Panc1 (cell line): ENCODE measurements around the gene RALGPS1. TPM values are rescaled to one million over a fixed set of nuclear protein-coding genes. Genes with fewer than 3 reads are reported as not detected.

Experiments used
- ATAC-seq: fragments of 200-7000 bp; cut with Tn5 transposase; 2 replicates; pipeline ENCODE4 v1.9.1; 2020; ENCODE audit warnings: mild to moderate bottlenecking, moderate library complexity
- BruUV-seq: library from RNA; stranded (reverse); fragments of 400-500 nt; replicated peaks from 2 replicates; lab custom pipeline; 2021; lab: Mats Ljungman, UMichigan
- CTCF ChIA-PET: fragments of 300-600 bp; sonication (Branson Sonifier 250); formaldehyde crosslinking; loops from one replicate; lab custom pipeline; 2022; ENCODE audit warnings: antibody characterized with exemption; lab: Charles Lee
- POLR2A ChIA-PET: fragments of 300-600 bp; sonication (Branson Sonifier 250); formaldehyde crosslinking; loops from one replicate; lab custom pipeline; 2022; ENCODE audit warnings: antibody characterized with exemption; lab: Charles Lee
- DNase-seq: peaks from one replicate; pipeline ENCODE4 v3.0.0-alpha.2; 2010; ENCODE audit warnings: low read depth, low spot score
- H3K27ac ChIP-seq: 2 replicates; pipeline ENCODE4 v1.5.1; 2011; ENCODE audit warnings: mild to moderate bottlenecking, low read length, inconsistent platforms
- H3K27me3 ChIP-seq: fragments of 200-500 bp; sonication (Bioruptor generic); 2 replicates; pipeline ENCODE4 v1.6.0; 2014; ENCODE audit warnings: low read length, inconsistent platforms; ENCODE audit not compliant: control insufficient read depth, insufficient read depth
- H3K36me3 ChIP-seq: fragments of 200-500 bp; sonication (Bioruptor generic); 2 replicates; pipeline ENCODE4 v1.5.1; 2014; ENCODE audit warnings: inconsistent platforms, mild to moderate bottlenecking, low read length, moderate library complexity; ENCODE audit not compliant: control insufficient read depth, insufficient read depth
- H3K4me1 ChIP-seq: 2 replicates; pipeline ENCODE4 v1.5.1; 2011; ENCODE audit warnings: inconsistent platforms, mild to moderate bottlenecking, low read length, moderate library complexity; ENCODE audit not compliant: control insufficient read depth, insufficient read depth
- H3K4me3 ChIP-seq, 2 experiments: 2 replicates each; pipeline ENCODE4 v1.5.1; 2011 to 2012; ENCODE audit warnings: low read depth in 2 of 2, low read length in 2 of 2, mild to moderate bottlenecking in 2 of 2, inconsistent platforms in 1 of 2, moderate library complexity in 1 of 2
- H3K9me3 ChIP-seq: fragments of 200-500 bp; sonication (Bioruptor generic); 2 replicates; pipeline ENCODE4 v1.5.1; 2014; ENCODE audit warnings: low read depth, mild to moderate bottlenecking, inconsistent platforms, low read length, moderate library complexity; ENCODE audit not compliant: control insufficient read depth, insufficient read depth
- CTCF ChIP-seq: fragments of 450-650 bp; IDR thresholded peaks from 2 replicates; pipeline ENCODE4 v1.5.1; 2017; ENCODE audit warnings: mild to moderate bottlenecking
- POLR2AphosphoS5 ChIP-seq: IDR thresholded peaks from 2 replicates; pipeline ENCODE4 v1.6.1; 2012; ENCODE audit warnings: mild to moderate bottlenecking, low read depth, low read length, moderate library complexity
- REST ChIP-seq, 2 experiments: IDR thresholded peaks; 2 replicates each; pipeline ENCODE4 v1.6.1; 2011 to 2012; ENCODE audit warnings: low read depth in 2 of 2, control low read depth in 1 of 2, low read length in 1 of 2, mild to moderate bottlenecking in 1 of 2, moderate library complexity in 1 of 2; ENCODE audit not compliant: insufficient read depth in 1 of 2
- SIN3A ChIP-seq: IDR thresholded peaks from 2 replicates; pipeline ENCODE4 v1.6.1; 2012; ENCODE audit warnings: low read depth, mild to moderate bottlenecking, low read length, moderate library complexity, borderline replicate concordance; ENCODE audit not compliant: insufficient read depth
- TCF7L2 ChIP-seq: IDR thresholded peaks from 2 replicates; pipeline ENCODE4 v1.6.1; 2011; ENCODE audit warnings: mild to moderate bottlenecking, low read depth, low read length, inconsistent platforms
- in situ Hi-C: cut with HindIII; loops from 2 replicates; pipeline ENCODE4 v1.10.0; 2016; ENCODE audit warnings: low sequenced_read_pairs, low pct_unique_long_range_greater_than_20kb
- intact Hi-C: fragments of 100-400 bp; cut with micrococcal nuclease; formaldehyde crosslinking; loops from one replicate; pipeline ENCODE4 v1.10.0; 2022; ENCODE audit not compliant: unreplicated experiment
- total RNA-seq: library from RNA; stranded (reverse); gene quantifications from one replicate; pipeline ENCODE4 v1.2.1, GENCODE V29; 2021; ENCODE audit not compliant: unreplicated experiment

The RALGPS1 gene
- total RNA-seq, 1 experiment from 2014 or later, result 7.2 TPM

DNA sequence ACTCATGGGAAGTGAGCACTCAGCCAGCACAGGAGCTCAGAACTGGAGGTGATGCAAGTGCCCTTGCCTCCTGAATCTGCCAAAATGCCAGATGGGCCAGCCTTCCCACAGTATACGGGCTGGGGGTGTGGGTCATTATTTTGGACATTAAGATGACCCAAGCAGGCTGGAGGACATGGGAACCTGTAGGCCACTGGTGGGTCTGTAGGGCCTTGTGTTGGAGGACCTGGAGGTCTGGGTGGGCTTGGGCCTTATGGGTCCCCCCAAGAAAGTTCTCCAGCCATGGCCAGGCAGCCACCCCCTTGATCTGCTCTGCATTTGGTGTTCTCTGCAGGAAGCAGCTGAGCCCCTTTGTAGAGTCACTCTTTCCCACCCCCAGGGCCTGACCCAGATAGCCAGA, 278.9 kb downstream of the RALGPS1 start:
- no peak for DNase-seq
- ChIA-PET CTCF (no interaction called here), POLR2A (no interaction called here)
- intact Hi-C loops, result no loop called here
- no TSS peak for BruUV-seq
- Histone ChIP-seq H3K9me3 (no peaks in the 10 kb centered on the region), H3K27me3 (no peaks in the 10 kb centered on the region), H3K36me3 (no peaks in the 10 kb centered on the region), H3K4me1 (no peaks in the 10 kb centered on the region), H3K27ac (no peak overlapping the region), H3K4me3 (no peak overlapping the region)
- in situ Hi-C loops, result no loop called here
- no peak for ATAC-seq
- TF ChIP-seq POLR2AphosphoS5 (no peak), SIN3A (no peak), TCF7L2 (no peak), CTCF (no peak)

DNA sequence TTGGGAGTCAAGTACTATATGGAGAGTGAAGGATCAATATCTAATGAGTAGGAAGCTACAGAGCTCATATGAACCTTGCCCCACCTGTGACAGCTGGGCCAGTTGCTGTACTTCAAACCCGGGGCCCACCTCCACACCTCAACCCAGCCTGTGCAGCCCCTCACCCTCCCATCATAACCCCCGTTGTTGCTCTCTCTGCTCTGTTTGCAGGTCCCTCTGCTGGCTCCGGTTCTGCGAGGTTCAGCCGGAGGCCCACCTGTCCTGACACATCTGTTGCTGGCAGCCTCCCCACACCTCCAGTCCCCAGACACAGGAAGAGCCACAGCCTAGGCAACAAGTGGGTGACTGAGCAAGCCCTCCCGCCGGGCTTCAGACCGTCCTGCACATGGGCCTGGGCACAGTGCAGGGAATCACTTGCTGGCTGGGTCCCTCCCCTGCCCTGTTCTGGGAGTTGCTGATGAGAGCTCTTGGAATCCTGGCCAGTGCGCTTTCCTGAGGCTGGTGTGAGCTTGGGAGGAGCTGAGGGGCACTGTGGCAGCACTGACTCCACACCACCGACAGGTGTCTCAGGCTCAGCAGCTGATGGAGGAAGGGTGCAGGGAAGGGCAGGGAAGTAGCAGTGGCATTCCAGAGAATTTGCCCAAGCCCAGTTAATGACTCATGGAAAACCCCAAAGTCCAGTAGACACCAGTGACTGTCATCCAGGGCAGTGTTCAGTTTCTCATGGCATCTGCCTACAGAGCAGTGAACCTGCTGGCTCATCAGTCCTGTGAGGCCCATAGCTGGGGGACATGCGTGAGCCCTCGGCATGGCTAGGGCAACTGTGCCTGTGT, 280.5 kb downstream of the RALGPS1 start:
- no peak for DNase-seq
- Histone ChIP-seq H3K4me1 (0 out of 2 replicates have a peak, but pooled peaks cover 2% of the 10 kb centered on the region), H3K27me3 (no peaks in the 10 kb centered on the region), H3K27ac (no peak overlapping the region), H3K9me3 (no peaks in the 10 kb centered on the region), H3K36me3 (no peaks in the 10 kb centered on the region), H3K4me3 (no peak overlapping the region)
- no peak for TF ChIP-seq TCF7L2
- TF ChIP-seq CTCF, result no peak
- TF ChIP-seq REST (IDR thresholded peaks at IDR 0.05; ENCODE audit: insufficient read depth in 1 of 2, low read depth in 2 of 2, low read length in 1 of 2), result no peak
- no peak for TF ChIP-seq SIN3A
- no peak for TF ChIP-seq POLR2AphosphoS5
- in situ Hi-C loops (no loop called here), intact Hi-C loops (no loop called here)
- ATAC-seq, result no peak
- ChIA-PET POLR2A (no interaction called here), CTCF (no interaction called here)
- BruUV-seq, result no TSS peak
